RCC 7860 (cell line): Measurements from ENCODE around the gene SH2D2A.
A peak's percentile ranks its signal among the peaks of the same experiment; 100 is the strongest.

Experiments used
- DNase-seq: peaks from one replicate; pipeline ENCODE4 v3.0.0-alpha.2; 2015; ENCODE audit warnings: low spot score
- FAIRE-seq: peaks from 2 replicates; lab custom pipeline; 2012; peaks lifted over from hg19 to GRCh38; lab: Jason Lieb, UNC

Gene SH2D2A

GRCh38 chr1:156828400-156829124, 11.9 kb upstream of the SH2D2A start:
- FAIRE-seq (no peak), DNase-seq (no peak)

GRCh38 chr1:156826630-156827029, 10.0 kb upstream of the SH2D2A start:
- FAIRE-seq, result no peak

GRCh38 chr1:156823210-156823790, 6.7 kb upstream of the SH2D2A start:
- DNase-seq, result peak; percentile 26
- FAIRE-seq, result no peak

More at GRCh38 chr1:156826630-156827029, 10.0 kb upstream of the SH2D2A start:
- DNase-seq, result no peak

GRCh38 chr1:156822680-156823079, 6.0 kb upstream of the SH2D2A start:
- DNase-seq (no peak), FAIRE-seq (no peak)

- DNase-seq (no peak), FAIRE-seq (no peak)
Observed at GRCh38 chr1:156821801-156822200, 5.2 kb upstream of the SH2D2A start.

- FAIRE-seq (no peak), DNase-seq (no peak)
Observed at GRCh38 chr1:156815961-156816422, 656 bp downstream of the SH2D2A start.

- FAIRE-seq (no peak), DNase-seq (no peak)
Observed at GRCh38 chr1:156815307-156815826, 1.3 kb downstream of the SH2D2A start.

GRCh38 chr1:156814571-156815260, 1.9 kb downstream of the SH2D2A start:
- DNase-seq, result no peak
- FAIRE-seq, result no peak

GRCh38 chr1:156813750-156814570, 2.7 kb downstream of the SH2D2A start:
- FAIRE-seq (no peak), DNase-seq (no peak)

- FAIRE-seq, result no peak
- no peak for DNase-seq
Observed at GRCh38 chr1:156813298-156813697, 3.4 kb downstream of the SH2D2A start.

- FAIRE-seq, result no peak
Observed at GRCh38 chr1:156812293-156812990, 4.2 kb downstream of the SH2D2A start.

GRCh38 chr1:156811168-156811567, 5.5 kb downstream of the SH2D2A start:
- FAIRE-seq (no peak), DNase-seq (no peak)

More at GRCh38 chr1:156812293-156812990, 4.2 kb downstream of the SH2D2A start:
- no peak for DNase-seq

- FAIRE-seq (no peak), DNase-seq (no peak)
Observed at GRCh38 chr1:156809711-156810366, 6.8 kb downstream of the SH2D2A start.

- no peak for DNase-seq
- no peak for FAIRE-seq
Observed at GRCh38 chr1:156809281-156809680, 7.4 kb downstream of the SH2D2A start.

- FAIRE-seq (no peak), DNase-seq (no peak)
Observed at GRCh38 chr1:156808186-156809030, 8.2 kb downstream of the SH2D2A start.

- no peak for FAIRE-seq
- no peak for DNase-seq
Observed at GRCh38 chr1:156807627-156808026, 9.0 kb downstream of the SH2D2A start.

- DNase-seq (no peak), FAIRE-seq (no peak)
Observed at GRCh38 chr1:156806512-156807440, 9.9 kb downstream of the SH2D2A start.
